H1 (cell line): ENCODE data around the gene RORB. TPM values are rescaled to one million over a fixed set of nuclear protein-coding genes. Genes with fewer than 3 reads are reported as not detected.

Source experiments
- CTCF ChIA-PET: fragments of 300-600 bp; sonication (Branson Sonifier 250); formaldehyde crosslinking; loops from one replicate; lab custom pipeline; 2021; ENCODE audit not compliant: partially characterized antibody; lab: Charles Lee
- POLR2A ChIA-PET: fragments of 300-600 bp; sonication (Branson Sonifier 250); formaldehyde crosslinking; loops from one replicate; lab custom pipeline; 2021; ENCODE audit warnings: inconsistent platforms; ENCODE audit not compliant: partially characterized antibody; lab: Charles Lee
- DNase-seq, 2 experiments: peaks; one replicate each; pipeline versions ENCODE4 v3.0.0 to v3.0.0-alpha.2; 2010 to 2022; ENCODE audit warnings: low spot score in 2 of 2, low read depth in 1 of 2, mixed read lengths in 1 of 2
- FAIRE-seq: peaks from 2 replicates; lab custom pipeline; 2011; peaks lifted over from hg19 to GRCh38; lab: Jason Lieb, UNC
- H2AFZ ChIP-seq: 2 replicates; pipeline ENCODE4 v1.8.1; 2012; ENCODE audit warnings: low read length, inconsistent platforms
- H2AK5ac ChIP-seq: 2 replicates; pipeline ENCODE4 v1.6.1; 2013; ENCODE audit warnings: low read depth, low read length
- H2BK120ac ChIP-seq: replicated peaks from 2 replicates; pipeline ENCODE3; 2013; ENCODE audit warnings: low read depth, low read length, inconsistent platforms
- H2BK12ac ChIP-seq: 2 replicates; pipeline ENCODE4 v1.6.1; 2013; ENCODE audit warnings: low read depth, low read length
- H2BK15ac ChIP-seq: 2 replicates; pipeline ENCODE4 v1.6.1; 2013; ENCODE audit warnings: low read length
- H2BK20ac ChIP-seq: 2 replicates; pipeline ENCODE4 v1.6.1; 2013; ENCODE audit warnings: low read length
- H2BK5ac ChIP-seq: 2 replicates; pipeline ENCODE4 v1.6.1; 2013; ENCODE audit warnings: low read depth, low read length
- H3K14ac ChIP-seq: 2 replicates; pipeline ENCODE4 v1.6.1; 2013; ENCODE audit warnings: inconsistent platforms; ENCODE audit not compliant: insufficient read length
- H3K18ac ChIP-seq: 2 replicates; pipeline ENCODE4 v1.6.1; 2013; ENCODE audit warnings: low read length; ENCODE audit errors: extremely low read depth
- H3K23ac ChIP-seq: 2 replicates; pipeline ENCODE4 v1.6.1; 2013; ENCODE audit warnings: inconsistent platforms; ENCODE audit not compliant: insufficient read length
- H3K23me2 ChIP-seq: 2 replicates; pipeline ENCODE4 v1.6.1; 2013; ENCODE audit warnings: low read depth, low read length
- H3K27ac ChIP-seq: 2 replicates; pipeline ENCODE4 v1.6.1; 2011; ENCODE audit warnings: low read depth, low read length, inconsistent platforms
- H3K27me3 ChIP-seq, 4 experiments: replicated peaks in 1 of 4; 1 replicate in 1 of 4; 2 replicates in 3 of 4; pipeline versions ENCODE4 v1.6.1 to v1.8.1; 2011 to 2013; ENCODE audit warnings: low read length in 3 of 4, mild to moderate bottlenecking in 3 of 4, inconsistent platforms in 2 of 4, mixed read lengths in 2 of 4, moderate library complexity in 1 of 4; ENCODE audit not compliant: control insufficient read depth in 3 of 4, insufficient read depth in 3 of 4; ENCODE audit errors: extremely low read depth in 1 of 4
- H3K36me3 ChIP-seq, 4 experiments: 2 replicates each; pipeline versions ENCODE4 v1.6.1 to v1.8.1; 2011 to 2013; ENCODE audit warnings: mild to moderate bottlenecking in 4 of 4, low read length in 3 of 4, moderate library complexity in 2 of 4, control low read depth in 1 of 4, inconsistent platforms in 1 of 4; ENCODE audit not compliant: insufficient read depth in 4 of 4, control insufficient read depth in 2 of 4
- H3K4ac ChIP-seq: replicated peaks from 2 replicates; pipeline ENCODE3; 2013; ENCODE audit warnings: low read length, low read depth, mixed read lengths, inconsistent platforms; ENCODE audit not compliant: insufficient read length
- H3K4me1 ChIP-seq, 4 experiments: replicated peaks in 1 of 4; 1 replicate in 1 of 4; 2 replicates in 3 of 4; pipeline versions ENCODE4 v1.6.1 to v1.8.1; 2011 to 2013; ENCODE audit warnings: low read length in 3 of 4, inconsistent platforms in 2 of 4, mixed read lengths in 1 of 4; ENCODE audit not compliant: insufficient read depth in 4 of 4, control insufficient read depth in 3 of 4
- H3K4me2 ChIP-seq, 2 experiments: 2 replicates each; pipeline versions ENCODE4 v1.6.1 to v1.8.1; 2011 to 2013; ENCODE audit warnings: low read depth in 2 of 2, low read length in 2 of 2, control low read depth in 1 of 2, inconsistent platforms in 1 of 2, mild to moderate bottlenecking in 1 of 2; ENCODE audit not compliant: insufficient read depth in 1 of 2
- H3K4me3 ChIP-seq, 4 experiments: fragments of 200-600, 300-600 bp in 1 of 4; sonication (generic), shearing (Covaris generic), sonication (Bioruptor Twin) in 1 of 4; 2 replicates each; pipeline versions ENCODE4 v1.5.1 to v1.8.1; 2011 to 2016; ENCODE audit warnings: low read length in 4 of 4, low read depth in 3 of 4, control low read depth in 2 of 4, inconsistent platforms in 2 of 4, mild to moderate bottlenecking in 2 of 4, mixed read lengths in 1 of 4, moderate library complexity in 1 of 4; ENCODE audit not compliant: insufficient read depth in 2 of 4; ENCODE audit errors: extremely low read depth in 1 of 4
- H3K56ac ChIP-seq: replicated peaks from 2 replicates; pipeline ENCODE3; 2013; ENCODE audit warnings: low read depth, mild to moderate bottlenecking, mixed read lengths, low read length, inconsistent platforms; ENCODE audit not compliant: insufficient read length
- H3K79me1 ChIP-seq: 2 replicates; pipeline ENCODE4 v1.6.1; 2013; ENCODE audit warnings: low read depth, low read length, control low read depth
- H3K79me2 ChIP-seq, 2 experiments: 2 replicates each; pipeline versions ENCODE4 v1.6.1 to v1.8.1; 2012 to 2013; ENCODE audit warnings: low read length in 2 of 2, mild to moderate bottlenecking in 2 of 2, inconsistent platforms in 1 of 2; ENCODE audit not compliant: insufficient read depth in 2 of 2, control insufficient read depth in 1 of 2
- H3K9ac ChIP-seq, 4 experiments: replicated peaks in 1 of 4; 1 replicate in 1 of 4; 2 replicates in 3 of 4; pipeline versions ENCODE4 v1.6.1 to v1.8.1; 2011 to 2013; ENCODE audit warnings: low read depth in 3 of 4, low read length in 3 of 4, control low read depth in 2 of 4, mild to moderate bottlenecking in 2 of 4, moderate library complexity in 2 of 4, inconsistent platforms in 1 of 4; ENCODE audit errors: extremely low read depth in 1 of 4
- H3K9me3 ChIP-seq, 2 experiments: 2 replicates each; pipeline versions ENCODE4 v1.6.1 to v1.8.1; 2012 to 2013; ENCODE audit warnings: mild to moderate bottlenecking in 2 of 2, moderate library complexity in 2 of 2, control low read depth in 1 of 2, inconsistent platforms in 1 of 2, low read depth in 1 of 2, low read length in 1 of 2, mixed read lengths in 1 of 2; ENCODE audit not compliant: insufficient read depth in 2 of 2
- H4K20me1 ChIP-seq, 2 experiments: replicated peaks in 1 of 2; 2 replicates each; pipeline versions ENCODE3 to v1.8.1; 2011 to 2013; ENCODE audit warnings: inconsistent platforms in 2 of 2, low read length in 2 of 2, mild to moderate bottlenecking in 1 of 2; ENCODE audit not compliant: insufficient read depth in 2 of 2, control insufficient read depth in 1 of 2
- H4K5ac ChIP-seq: 2 replicates; pipeline ENCODE4 v1.6.1; 2013; ENCODE audit warnings: low read length, low read depth, mixed read lengths, inconsistent platforms; ENCODE audit not compliant: insufficient read length
- H4K8ac ChIP-seq: 2 replicates; pipeline ENCODE4 v1.8.0; 2013; ENCODE audit warnings: mild to moderate bottlenecking, moderate library complexity, low read length, inconsistent platforms; ENCODE audit not compliant: insufficient read depth; ENCODE audit errors: extremely low read depth
- H4K91ac ChIP-seq: replicated peaks from 2 replicates; pipeline ENCODE3; 2013; ENCODE audit warnings: low read length, mixed read lengths, inconsistent platforms; ENCODE audit not compliant: insufficient read length
- GTF2F1 ChIP-seq: IDR thresholded peaks from 2 replicates; pipeline ENCODE4 v1.6.1; 2012; ENCODE audit warnings: low read depth, low read length, improper control_type of control experiment, borderline replicate concordance
- POLR2AphosphoS5 ChIP-seq: IDR thresholded peaks from 2 replicates; pipeline ENCODE4 v1.6.1; 2011; ENCODE audit warnings: low read depth, low read length
- WGBS, 2 experiments: shearing (Covaris generic) in 1 of 2; methylation state at CpG; one replicate each; pipeline versions ENCODE4 v1.1.6 to v1.1.7; 2013 to 2015; ENCODE audit warnings: low lambda C conversion rate in 2 of 2, mixed read lengths in 2 of 2, inconsistent platforms in 1 of 2, low coverage in 1 of 2, missing lambda C conversion rate in 1 of 2; ENCODE audit not compliant: insufficient replicate concordance in 2 of 2, insufficient coverage in 1 of 2, insufficient read length in 1 of 2; ENCODE audit errors: extremely low coverage in 1 of 2, missing lambda C conversion rate in 1 of 2; 5-methylcytosine and 5-hydroxymethylcytosine counted together
- polyA plus RNA-seq, 7 experiments: library from polyadenylated mRNA; depleted of rRNA in 3 of 7; stranded (reverse) in 5 of 7; unstranded in 2 of 7; fragments of >200 nt in 5 of 7; fragments of 200-250 nt in 2 of 7; gene quantifications; 1 replicate in 5 of 7; 2 replicates in 1 of 7; 4 replicates in 1 of 7; pipeline versions ENCODE4 v1.2.1 to v1.2.3, GENCODE V29; 2011 to 2013; ENCODE audit warnings: missing spikeins in 2 of 7, mixed read lengths in 2 of 7
- total RNA-seq: library from RNA; stranded (reverse); fragmentation: NEBNext Ultra II Directional; extraction: Animal tissue kit (Norgen Biotek cat#: 25700); gene quantifications from 2 replicates; pipeline ENCODE4 v1.2.1, GENCODE V29; 2021

The RORB gene
- total and polyA plus RNA-seq, 2 of the 8 experiments (the other 6 are each of a cell fraction or from before 2014, with no cell fraction given) = 2.3 to 7.1 TPM

DNA sequence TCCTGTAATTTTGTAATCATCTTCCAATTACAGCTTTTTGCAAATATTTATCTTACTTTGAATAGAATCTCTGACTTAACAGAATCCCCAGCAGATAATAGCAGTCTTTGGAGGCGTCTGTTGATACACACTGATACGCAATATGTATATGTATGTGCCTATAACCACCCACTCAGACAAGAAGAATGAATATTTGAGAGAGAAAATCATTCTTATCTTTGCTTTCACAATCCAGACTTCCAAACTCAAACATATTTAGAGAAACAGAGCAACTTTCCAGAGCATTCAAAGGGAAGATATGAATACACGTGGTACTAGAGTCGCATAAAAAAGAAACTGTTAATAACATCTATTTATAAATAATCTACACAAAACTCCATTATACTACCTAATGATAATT is 6.1 kb downstream of the RORB start:
- H2BK120ac ChIP-seq = no peak overlapping the region
- no peak overlapping the region for H3K9ac ChIP-seq
- H3K4ac ChIP-seq = no peak overlapping the region
- no peaks in the 10 kb centered on the region for H3K9me3 ChIP-seq
- H2AK5ac ChIP-seq = no peak overlapping the region
- H3K4me1 ChIP-seq = peaks cover 0 to 12% (median 3%) of the 10 kb centered on the region in 4 experiments; a peak in 5 of 7 replicates
- no peak overlapping the region for H3K56ac ChIP-seq
- POLR2A ChIA-PET = no interaction called here
- TF ChIP-seq GTF2F1 (no peak), POLR2AphosphoS5 (no peak)
- H3K4me2 ChIP-seq = no peak overlapping the region
- H2BK12ac ChIP-seq = no peak overlapping the region
- no peaks in the 10 kb centered on the region for H3K79me2 ChIP-seq
- 81% methylated on average over 4 of the region's 4 CpGs; no CpG with 5 or more reads in 1 of the 2 experiments for whole genome bisulfite sequencing, 2 experiments
- no peak overlapping the region for H3K4me3 ChIP-seq
- H4K5ac ChIP-seq = no peak overlapping the region
- H3K14ac ChIP-seq = no peak overlapping the region
- no peaks in the 10 kb centered on the region for H4K20me1 ChIP-seq
- DNase-seq (no peak), FAIRE-seq (no peak)
- no peak overlapping the region for H3K18ac ChIP-seq
- H3K23ac ChIP-seq = no peak overlapping the region
- H3K27me3 ChIP-seq = peaks cover 3 to 36% (median 29%) of the 10 kb centered on the region in 4 experiments; a peak in 6 of 7 replicates
- no peaks in the 10 kb centered on the region for H3K79me1 ChIP-seq
- H2BK20ac ChIP-seq = no peak overlapping the region
- H3K23me2 ChIP-seq = peaks cover 24% of the 10 kb centered on the region
- H2BK15ac ChIP-seq = no peak overlapping the region
- H3K36me3 ChIP-seq = no peaks in the 10 kb centered on the region
- no peak overlapping the region for H4K91ac ChIP-seq
- CTCF ChIA-PET = no interaction called here
- no peak overlapping the region for H2AFZ ChIP-seq
- no peak overlapping the region for H4K8ac ChIP-seq
- H2BK5ac ChIP-seq = no peak overlapping the region
- no peak overlapping the region for H3K27ac ChIP-seq
